Transverse colon (tissue), 4 donors: ENCODE results near the gene TTR. TPM values are rescaled to one million over a fixed set of nuclear protein-coding genes. Genes with fewer than 3 reads are reported as not detected.

ENCODE experiments used
- DNase-seq: peaks from one replicate; pipeline ENCODE4 v3.0.0-alpha.2; 2019
- H3K27ac ChIP-seq, 4 donors: fragments of 200-600 bp; sonication (generic); 2 replicates each; pipeline ENCODE4 v1.5.1; 2016 to 2018; ENCODE audit warnings: inconsistent platforms in 4 of 4
- H3K27me3 ChIP-seq: fragments of 200-600 bp; sonication (generic); 2 replicates; pipeline ENCODE4 v1.5.1; 2017; ENCODE audit warnings: inconsistent platforms
- H3K36me3 ChIP-seq, 4 donors: fragments of 200-600 bp; sonication (generic); 2 replicates each; pipeline ENCODE4 v1.5.1; 2017 to 2019; ENCODE audit warnings: inconsistent platforms in 4 of 4
- H3K4me1 ChIP-seq, 4 donors: fragments of 200-600 bp; sonication (generic); 2 replicates each; pipeline ENCODE4 v1.5.1; 2017 to 2020; ENCODE audit warnings: inconsistent platforms in 4 of 4
- H3K4me3 ChIP-seq, 4 donors: fragments of 200-600 bp; sonication (generic); 1 replicate in 1 of 4; 2 replicates in 3 of 4; pipeline versions ENCODE4 v1.5.1 to v1.6.1; 2017 to 2019; ENCODE audit warnings: inconsistent platforms in 4 of 4
- H3K9me3 ChIP-seq, 2 donors: fragments of 200-600 bp; sonication (generic); 2 replicates each; pipeline ENCODE4 v1.5.1; 2017 to 2019; ENCODE audit warnings: inconsistent platforms in 2 of 2
- EP300 ChIP-seq: sonication (generic); formaldehyde crosslinking; IDR thresholded peaks from one replicate; pipeline ENCODE4 v1.6.1; 2017; ENCODE audit warnings: antibody characterized with exemption, low read depth
- POLR2A ChIP-seq: fragments of 450-650 bp; IDR thresholded peaks from one replicate; pipeline ENCODE4 v1.6.1; 2016; ENCODE audit warnings: antibody characterized with exemption, mild to moderate bottlenecking, moderate library complexity
- POLR2AphosphoS5 ChIP-seq, 3 donors: sonication (generic); formaldehyde crosslinking; IDR thresholded peaks; one replicate each; pipeline ENCODE4 v1.6.1; 2016; ENCODE audit warnings: antibody characterized with exemption in 3 of 3
- WGBS, 2 donors: methylation state at CpG; one replicate each; pipeline ENCODE4 v1.1.5; 2018; ENCODE audit warnings: low coverage in 1 of 2; 5-methylcytosine and 5-hydroxymethylcytosine counted together
- in situ Hi-C, 4 donors: fragments of 200-750 bp; cut with MboI; loops; one replicate each; pipeline versions ENCODE4 v1.15.0 to v1.15.1; 2017; ENCODE audit warnings: low sequenced_read_pairs in 3 of 4, low pct_ligation_motif_present in 1 of 4, low pct_unique_long_range_greater_than_20kb in 1 of 4
- intact Hi-C: fragments of 100-400 bp; cut with DNase I; formaldehyde crosslinking; loops from one replicate; pipeline ENCODE4 v1.15.1; 2023; ENCODE audit warnings: low total_unique reads
- total RNA-seq, 4 donors: library from RNA; depleted of rRNA; stranded (reverse); fragments of >200 nt; gene quantifications; one replicate each; pipeline ENCODE4 v1.1.0, GENCODE V29; 2016
- TF ChIP-seq, protein P1 (sequence below), 5 experiments: fragments of 200-600 bp in 3 of 5; fragments of 450-650 bp in 2 of 5; sonication (generic) in 3 of 5; IDR thresholded peaks; 1 replicate in 2 of 5; 2 replicates in 3 of 5; pipeline ENCODE4 v1.5.1; 2016 to 2017; ENCODE audit warnings: antibody characterized with exemption in 5 of 5, inconsistent platforms in 3 of 5, mild to moderate bottlenecking in 2 of 5, moderate library complexity in 1 of 5

TTR gene
- total RNA-seq, 4 donors from 2014 or later: 0.41 TPM; not detected in 3

DNA sequence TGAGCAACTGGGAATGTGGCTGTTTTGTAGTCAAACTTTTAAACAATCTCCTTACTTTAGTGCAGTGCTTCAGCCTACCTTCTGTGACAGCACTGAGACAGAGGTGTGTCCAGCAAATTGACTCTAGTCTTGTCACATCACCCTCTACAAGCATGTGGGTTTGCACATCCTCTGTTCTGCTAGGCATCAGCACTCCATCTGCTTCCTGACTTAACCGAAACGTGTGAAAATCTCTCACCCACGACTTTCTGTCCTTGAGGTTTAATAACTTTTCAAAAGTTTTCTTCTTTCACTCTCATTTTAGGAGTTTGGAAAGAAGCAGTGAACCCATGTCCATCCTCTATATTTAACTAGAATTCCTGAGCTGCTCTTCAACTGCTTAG lies 42.6 kb downstream of the TTR start:
- H3K27ac ChIP-seq: no peak overlapping the region
- in situ Hi-C loops: no loop called here
- no peaks in the 10 kb centered on the region for H3K4me1 ChIP-seq
- no peaks in the 10 kb centered on the region for H3K36me3 ChIP-seq
- no peaks in the 10 kb centered on the region for H3K27me3 ChIP-seq
- TF ChIP-seq POLR2A (no peak), POLR2AphosphoS5 (IDR thresholded peaks at IDR 0.05) (no peak), EP300 (no peak)
- TF ChIP-seq, protein P1, sequence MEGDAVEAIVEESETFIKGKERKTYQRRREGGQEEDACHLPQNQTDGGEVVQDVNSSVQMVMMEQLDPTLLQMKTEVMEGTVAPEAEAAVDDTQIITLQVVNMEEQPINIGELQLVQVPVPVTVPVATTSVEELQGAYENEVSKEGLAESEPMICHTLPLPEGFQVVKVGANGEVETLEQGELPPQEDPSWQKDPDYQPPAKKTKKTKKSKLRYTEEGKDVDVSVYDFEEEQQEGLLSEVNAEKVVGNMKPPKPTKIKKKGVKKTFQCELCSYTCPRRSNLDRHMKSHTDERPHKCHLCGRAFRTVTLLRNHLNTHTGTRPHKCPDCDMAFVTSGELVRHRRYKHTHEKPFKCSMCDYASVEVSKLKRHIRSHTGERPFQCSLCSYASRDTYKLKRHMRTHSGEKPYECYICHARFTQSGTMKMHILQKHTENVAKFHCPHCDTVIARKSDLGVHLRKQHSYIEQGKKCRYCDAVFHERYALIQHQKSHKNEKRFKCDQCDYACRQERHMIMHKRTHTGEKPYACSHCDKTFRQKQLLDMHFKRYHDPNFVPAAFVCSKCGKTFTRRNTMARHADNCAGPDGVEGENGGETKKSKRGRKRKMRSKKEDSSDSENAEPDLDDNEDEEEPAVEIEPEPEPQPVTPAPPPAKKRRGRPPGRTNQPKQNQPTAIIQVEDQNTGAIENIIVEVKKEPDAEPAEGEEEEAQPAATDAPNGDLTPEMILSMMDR (IDR thresholded peaks at IDR 0.05): no peak
- no peak overlapping the region for H3K4me3 ChIP-seq
- intact Hi-C loops: no loop called here
- 42% methylated on average over 3 of the region's 3 CpGs; no CpG with 5 or more reads in 1 of the 2 donors for WGBS, 2 donors
- DNase-seq: no peak
- H3K9me3 ChIP-seq: no peaks in the 10 kb centered on the region

GRCh38 chr18:31636387-31636786 lies 44.7 kb downstream of the TTR start:
- Histone ChIP-seq H3K4me1 (no peaks in the 10 kb centered on the region), H3K36me3 (no peaks in the 10 kb centered on the region), H3K27ac (no peak overlapping the region), H3K4me3 (no peak overlapping the region), H3K9me3 (no peaks in the 10 kb centered on the region), H3K27me3 (no peaks in the 10 kb centered on the region)
- no peak for DNase-seq
- TF ChIP-seq EP300 (no peak), POLR2AphosphoS5 (IDR thresholded peaks at IDR 0.05) (no peak), POLR2A (no peak)
- TF ChIP-seq, protein P1 (IDR thresholded peaks at IDR 0.05): no peak
- intact Hi-C loops: no loop called here
- in situ Hi-C loops: no loop called here

GRCh38 chr18:31637445-31637844 lies 45.8 kb downstream of the TTR start:
- no peaks in the 10 kb centered on the region for H3K9me3 ChIP-seq
- in situ Hi-C loops: no loop called here
- TF ChIP-seq POLR2A: no peak
- no peak for TF ChIP-seq EP300
- TF ChIP-seq POLR2AphosphoS5 (IDR thresholded peaks at IDR 0.05): no peak
- TF ChIP-seq, protein P1 (IDR thresholded peaks at IDR 0.05): no peak
- no peaks in the 10 kb centered on the region for H3K36me3 ChIP-seq
- no peaks in the 10 kb centered on the region for H3K4me1 ChIP-seq
- H3K27me3 ChIP-seq: no peaks in the 10 kb centered on the region
- 77 to 78% methylated on average over 3 of the region's 3 CpGs for WGBS, 2 donors
- H3K27ac ChIP-seq: no peak overlapping the region
- intact Hi-C loops: no loop called here
- no peak for DNase-seq
- no peak overlapping the region for H3K4me3 ChIP-seq

DNA sequence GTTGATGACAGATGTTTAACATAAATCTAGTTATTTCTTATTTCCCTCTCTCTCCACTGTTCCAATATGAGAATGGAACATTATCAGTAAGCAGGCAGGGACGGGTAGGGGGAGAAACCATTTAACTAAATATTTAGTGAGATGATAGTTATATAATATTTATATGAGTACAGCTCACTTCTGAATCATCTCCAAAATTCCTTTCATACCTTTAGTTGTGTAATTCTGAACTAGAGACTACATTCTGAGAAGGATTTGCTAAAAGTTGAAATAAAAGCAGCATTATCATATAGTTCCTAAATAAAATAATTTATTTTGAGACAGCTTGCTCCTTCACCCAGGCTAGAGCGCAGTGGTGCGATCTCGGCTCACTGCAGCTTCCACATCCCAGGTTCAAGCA lies 51.3 kb downstream of the TTR start:
- WGBS, 2 donors: 73 to 88% methylated on average over 1 to 4 of the region's 4 CpGs
- H3K9me3 ChIP-seq: no peaks in the 10 kb centered on the region
- no peak overlapping the region for H3K27ac ChIP-seq
- intact Hi-C loops (no loop called here), in situ Hi-C loops (no loop called here)
- DNase-seq: no peak
- TF ChIP-seq EP300: no peak
- TF ChIP-seq POLR2A: no peak
- TF ChIP-seq, protein P1 (IDR thresholded peaks at IDR 0.05): no peak
- TF ChIP-seq POLR2AphosphoS5 (IDR thresholded peaks at IDR 0.05): no peak
- no peaks in the 10 kb centered on the region for H3K36me3 ChIP-seq
- H3K27me3 ChIP-seq: no peaks in the 10 kb centered on the region
- no peak overlapping the region for H3K4me3 ChIP-seq
- H3K4me1 ChIP-seq: no peaks in the 10 kb centered on the region
